K562 (cell line): ENCODE measurements around the gene AHNAK. TPM values are rescaled to one million over a fixed set of nuclear protein-coding genes. Genes with fewer than 3 reads are reported as not detected.

Experiments
- ATAC-seq: fragments of 200-7000 bp; cut with Tn5 transposase; 3 replicates; pipeline ENCODE4 v1.9.1; 2020; ENCODE audit warnings: moderate library complexity
- BruUV-seq: library from RNA; stranded (reverse); fragments of 400-500 nt; replicated peaks from 2 replicates; lab custom pipeline; 2021; lab: Mats Ljungman, UMichigan
- CTCF ChIA-PET: fragments of 300-600 bp; formaldehyde crosslinking; extraction: SDS; loops from one replicate; lab custom pipeline; 2021; ENCODE audit warnings: low intra/inter-chr PET ratio; lab: Yijun Ruan, JAX
- POLR2A ChIA-PET: fragments of 300-600, 350-650 bp; sonication (Branson Sonifier 250); formaldehyde crosslinking; extraction: SDS; loops from one replicate; lab custom pipeline; 2021; ENCODE audit warnings: antibody characterized with exemption, inconsistent platforms; lab: Yijun Ruan, JAX
- DNase-seq, 4 experiments: peaks; one replicate each; pipeline versions ENCODE4 v3.0.0 to v3.0.0-alpha.2; 2011 to 2018; ENCODE audit warnings: low spot score in 3 of 4, mixed read lengths in 3 of 4; ENCODE audit errors: extremely low read depth in 1 of 4
- FAIRE-seq: peaks from 2 replicates; lab custom pipeline; 2011; peaks lifted over from hg19 to GRCh38; lab: Jason Lieb, UNC
- H2AFZ ChIP-seq: 2 replicates; pipeline ENCODE4 v1.6.0; 2011; ENCODE audit warnings: low read depth, low read length, control low read depth, inconsistent platforms
- H3K27ac ChIP-seq: fragments of 200-600 bp; 3 replicates; pipeline ENCODE4 v1.8.0; 2011; ENCODE audit warnings: low read depth, mild to moderate bottlenecking, control low read depth, inconsistent platforms, low read length, moderate library complexity, mixed read lengths; ENCODE audit errors: extremely low read depth
- H3K27me3 ChIP-seq, 2 experiments: fragments of 300-600 bp in 1 of 2; 2 replicates in 1 of 2; 3 replicates in 1 of 2; pipeline versions ENCODE4 v1.6.0 to v1.8.0; 2011; ENCODE audit warnings: inconsistent platforms in 2 of 2, low read length in 2 of 2, mild to moderate bottlenecking in 1 of 2, mixed read lengths in 1 of 2, moderate library complexity in 1 of 2; ENCODE audit not compliant: control insufficient read depth in 2 of 2, insufficient read depth in 2 of 2
- H3K36me3 ChIP-seq: fragments of 300-600 bp; 3 replicates; pipeline ENCODE4 v1.8.0; 2011; ENCODE audit warnings: mild to moderate bottlenecking, low read length, inconsistent platforms; ENCODE audit not compliant: control insufficient read depth, insufficient read depth
- H3K4me1 ChIP-seq, 2 experiments: fragments of 200-600 bp in 1 of 2; replicated peaks in 1 of 2; 2 replicates in 1 of 2; 3 replicates in 1 of 2; pipeline versions ENCODE4 v1.5.1 to v1.8.0; 2011; ENCODE audit warnings: inconsistent platforms in 2 of 2, low read length in 2 of 2, mild to moderate bottlenecking in 1 of 2, mixed read lengths in 1 of 2, moderate library complexity in 1 of 2; ENCODE audit not compliant: control insufficient read depth in 2 of 2, insufficient read depth in 2 of 2
- H3K4me2 ChIP-seq: 2 replicates; pipeline ENCODE4 v1.6.1; 2011; ENCODE audit warnings: low read length, control low read depth, inconsistent platforms, mixed read lengths; ENCODE audit not compliant: insufficient read depth
- H3K4me3 ChIP-seq: fragments of 200-600 bp; sonication (generic), shearing (Covaris generic); 2 replicates; pipeline ENCODE4 v1.5.1; 2016; ENCODE audit warnings: control low read depth, inconsistent platforms
- H3K79me2 ChIP-seq: fragments of 200-600 bp; 3 replicates; pipeline ENCODE4 v1.8.0; 2011; ENCODE audit warnings: low read length, inconsistent platforms; ENCODE audit not compliant: control insufficient read depth, insufficient read depth
- H3K9ac ChIP-seq, 2 experiments: 2 replicates each; pipeline versions ENCODE4 v1.6.0 to v1.6.1; 2011; ENCODE audit warnings: low read depth in 2 of 2, low read length in 2 of 2, control low read depth in 1 of 2, inconsistent platforms in 1 of 2, mild to moderate bottlenecking in 1 of 2, mixed read lengths in 1 of 2; ENCODE audit not compliant: insufficient read depth in 1 of 2
- H3K9me1 ChIP-seq: one replicate; pipeline ENCODE4 v1.6.0; 2011; ENCODE audit warnings: inconsistent platforms, mild to moderate bottlenecking, low read length, moderate library complexity; ENCODE audit not compliant: control insufficient read depth, insufficient read depth
- H3K9me3 ChIP-seq: replicated peaks from 2 replicates; pipeline ENCODE4 v1.5.1; 2011; ENCODE audit warnings: low read depth, low read length, inconsistent platforms; ENCODE audit not compliant: control insufficient read depth, insufficient read depth
- H4K20me1 ChIP-seq: replicated peaks from 2 replicates; pipeline ENCODE4 v1.6.1; 2011; ENCODE audit warnings: low read length, inconsistent platforms, mixed read lengths; ENCODE audit not compliant: control insufficient read depth, insufficient read depth
- BDP1 ChIP-seq: IDR thresholded peaks from 3 replicates; pipeline ENCODE4 v1.6.1; 2011; ENCODE audit not compliant: insufficient read length, insufficient read depth
- CBX8 ChIP-seq: fragments of 200-600 bp; sonication (generic); IDR thresholded peaks from 2 replicates; pipeline ENCODE4 v1.6.1; 2012; ENCODE audit warnings: borderline replicate concordance, mixed run types, low read depth, mild to moderate bottlenecking, moderate library complexity, mixed read lengths, low read length, control low read depth, inconsistent platforms; ENCODE audit not compliant: poor library complexity, severe bottlenecking; ENCODE audit errors: extremely low read depth
- NCOA6 ChIP-seq: fragments of 450-650 bp; IDR thresholded peaks from 2 replicates; pipeline ENCODE4 v1.6.1; 2017; ENCODE audit warnings: mild to moderate bottlenecking
- PPARD ChIP-seq: fragments of 250-450 bp; sonication (Bioruptor Pico); IDR thresholded peaks from 2 replicates; pipeline ENCODE4 v1.8.0; 2022; ENCODE audit warnings: inconsistent platforms, mild to moderate bottlenecking, moderate library complexity
- SFPQ ChIP-seq: fragments of 200-400 bp; formaldehyde crosslinking; IDR thresholded peaks from 2 replicates; pipeline ENCODE4 v1.6.1; 2017; ENCODE audit warnings: mild to moderate bottlenecking, low read depth, low read length, moderate library complexity
- SRSF7 ChIP-seq: fragments of 200-400 bp; formaldehyde crosslinking; optimal IDR thresholded peaks from 2 replicates; pipeline ENCODE3; 2017; ENCODE audit warnings: mild to moderate bottlenecking, low read depth, low read length
- SRSF9 ChIP-seq: fragments of 200-400 bp; formaldehyde crosslinking; IDR thresholded peaks from 2 replicates; pipeline ENCODE4 v1.6.1; 2017; ENCODE audit warnings: low read depth, low read length, borderline replicate concordance
- TCF7L2 ChIP-seq: fragments of 150-350 bp; IDR thresholded peaks from 2 replicates; pipeline ENCODE4 v1.6.1; 2016; ENCODE audit warnings: low read depth, mild to moderate bottlenecking, low read length, moderate library complexity
- TEAD2 ChIP-seq: fragments of 450-650 bp; IDR thresholded peaks from 2 replicates; pipeline ENCODE4 v1.6.1; 2016; ENCODE audit warnings: missing genetic modification characterization, control low read depth, missing compliant biosample characterization
- ZKSCAN1 ChIP-seq: fragments of 150-350 bp; IDR thresholded peaks from 2 replicates; pipeline ENCODE4 v1.6.1; 2016; ENCODE audit warnings: low read depth, low read length
- ZNF165 ChIP-seq: fragments of 250-450 bp; sonication (Bioruptor Pico); IDR thresholded peaks from 2 replicates; pipeline ENCODE4 v1.4.0; 2020; ENCODE audit warnings: borderline replicate concordance
- ZNF232 ChIP-seq: sonication (generic); formaldehyde crosslinking; IDR thresholded peaks from 2 replicates; pipeline ENCODE4 v1.8.0; 2022; ENCODE audit warnings: mild to moderate bottlenecking, missing genetic modification reagents
- ZNF253 ChIP-seq: fragments of 250-450 bp; sonication (Bioruptor Pico); conservative IDR thresholded peaks from 2 replicates; pipeline ENCODE4 v1.6.1; 2021; ENCODE audit warnings: mild to moderate bottlenecking
- ZNF695 ChIP-seq: fragments of 450-650 bp; formaldehyde crosslinking; IDR thresholded peaks from 2 replicates; pipeline ENCODE4 v1.4.0; 2020; ENCODE audit warnings: mild to moderate bottlenecking, moderate library complexity
- WGBS: fragments of 100-300 bp; shearing (Covaris generic); methylation state at CpG from one replicate; pipeline ENCODE4 v1.1.6; 2016; ENCODE audit warnings: low coverage, mixed read lengths; ENCODE audit not compliant: insufficient coverage; ENCODE audit errors: missing lambda C conversion rate; 5-methylcytosine and 5-hydroxymethylcytosine counted together
- in situ Hi-C: fragments of 300-500 bp; cut with MboI; formaldehyde crosslinking; loops from 4 replicates; pipeline ENCODE4 v1.15.0; 2018; ENCODE audit warnings: inconsistent platforms, mixed read lengths
- intact Hi-C: fragments of 100-400 bp; cut with micrococcal nuclease; formaldehyde crosslinking; loops from 2 replicates; pipeline ENCODE4 v1.14.2; 2022
- polyA plus RNA-seq, 8 experiments: library from polyadenylated mRNA; depleted of rRNA in 4 of 8; stranded (reverse) in 5 of 8; unstranded in 3 of 8; fragments of >200 nt; fragmentation: Nextera tagmentation in 2 of 8; fragmentation: Illumina TruSeq in 1 of 8; extraction: Ambion mirVana in 2 of 8; extraction: Trizol in 1 of 8; gene quantifications; 2 replicates each; pipeline versions ENCODE4 v1.2.1 to v1.2.3, GENCODE V29; 2011 to 2014; ENCODE audit warnings: inconsistent platforms in 1 of 8, missing spikeins in 1 of 8
- total RNA-seq, 7 experiments: library from RNA; depleted of rRNA in 6 of 7; stranded (reverse); fragments of >200 nt in 6 of 7; fragmentation: Illumina TruSeq in 2 of 7; extraction: Trizol in 2 of 7; gene quantifications; 2 replicates each; pipeline versions ENCODE4 v1.2.1 to v1.2.3, GENCODE V29; 2011 to 2021; ENCODE audit warnings: low replicate concordance in 1 of 7

AHNAK gene
- total and polyA plus RNA-seq, 9 of the 15 experiments (the other 6 are each of a cell fraction or from before 2014, with no cell fraction given): 1.5 to 89.7 (median 45.0) TPM

GRCh38 chr11:62502030-62502730 is 44.4 kb downstream of the AHNAK start (continued):
- TF ChIP-seq NCOA6: no peak
- TF ChIP-seq, all 486 proteins: peak for 22

GRCh38 chr11:62501432-62501891 is 45.1 kb downstream of the AHNAK start:
- Histone ChIP-seq H4K20me1 (no peaks in the 10 kb centered on the region), H2AFZ (peak overlapping the region; percentile 81), H3K4me3 (no peak overlapping the region), H3K79me2 (no peaks in the 10 kb centered on the region), H3K36me3 (no peaks in the 10 kb centered on the region), H3K27me3 (no peaks in the 10 kb centered on the region), H3K27ac (peak overlapping the region; percentile 7; the same call in 2 of the 3 replicates), H3K9ac (peak overlapping the region; percentile 44 to 74; a peak in 3 of 4 replicates), H3K9me1 (no peaks in the 10 kb centered on the region), H3K9me3 (no peaks in the 10 kb centered on the region), H3K4me1 (peaks cover 56 to 62% of the 10 kb centered on the region in 2 experiments; a peak in 4 of 5 replicates), H3K4me2 (peak overlapping the region; percentile 54)
- peak; percentile 13; the same call in 2 of the 3 replicates for ATAC-seq
- no TSS peak for BruUV-seq
- no peak for FAIRE-seq
- DNase-seq: peak in 1 of 4 experiments; percentile 30
- POLR2A ChIA-PET: interaction anchor here (1.1 to 1.2 kb wide), 2 partner anchors 9 to 31 kb away, joined by 4 to 5 read pairs; no protein-coding TSS in a partner anchor
- in situ Hi-C loops (no loop called here), intact Hi-C loops (loop anchor here (2.0 to 10.0 kb wide), 2 partner anchors 41 to 77 kb away; no protein-coding TSS in a partner anchor)
- CTCF ChIA-PET: no interaction called here
- WGBS: 43% methylated on average over 11 of the region's 11 CpGs
- no peak for TF ChIP-seq TEAD2 (tag)
- TF ChIP-seq ZKSCAN1: no peak
- TF ChIP-seq SFPQ: no peak
- no peak for TF ChIP-seq CBX8
- TF ChIP-seq ZNF165 (CRISPR knock-in tag): no peak
- no peak for TF ChIP-seq BDP1
- no peak for TF ChIP-seq PPARD (CRISPR knock-in tag)
- no peak for TF ChIP-seq ZNF253 (CRISPR knock-in tag)
- no peak for TF ChIP-seq SRSF7
- TF ChIP-seq TCF7L2: no peak
- no peak for TF ChIP-seq SRSF9
- TF ChIP-seq ZNF695 (CRISPR knock-in tag): no peak
- no peak for TF ChIP-seq ZNF232 (CRISPR knock-in tag)
